IgD-negative memory B cell (primary cell): ENCODE measurements around the gene FOXP1. TPM values are rescaled to one million over a fixed set of nuclear protein-coding genes. Genes with fewer than 3 reads are reported as not detected.

Source experiments
- H3K27ac Mint-ChIP-seq, 3 donors: one replicate each; pipeline ENCODE4 v1.8.0; 2020 to 2022; ENCODE audit warnings: mild to moderate bottlenecking in 3 of 3, mixed read lengths in 3 of 3, moderate library complexity in 1 of 3
- H3K27me3 Mint-ChIP-seq: one replicate; pipeline ENCODE4 v1.8.0; 2021; ENCODE audit warnings: mixed read lengths
- H3K36me3 Mint-ChIP-seq: one replicate; pipeline ENCODE4 v1.8.0; 2020; ENCODE audit warnings: mild to moderate bottlenecking, mixed read lengths
- H3K4me1 Mint-ChIP-seq, 3 donors: one replicate each; pipeline ENCODE4 v1.8.0; 2020 to 2022; ENCODE audit warnings: mixed read lengths in 3 of 3, mild to moderate bottlenecking in 1 of 3
- H3K4me3 Mint-ChIP-seq, 4 donors: one replicate each; pipeline ENCODE4 v1.8.0; 2020 to 2022; ENCODE audit warnings: mild to moderate bottlenecking in 4 of 4, mixed read lengths in 4 of 4, moderate library complexity in 3 of 4
- H3K9me3 Mint-ChIP-seq, 3 donors: one replicate each; pipeline ENCODE4 v1.8.0; 2020 to 2021; ENCODE audit warnings: mixed read lengths in 3 of 3, mild to moderate bottlenecking in 1 of 3
- polyA plus RNA-seq: library from polyadenylated mRNA; unstranded; fragments of 300-500 nt; fragmentation: Illumina TruSeq; gene quantifications from one replicate; pipeline ENCODE4 v1.2.3, GENCODE V29; 2021

FOXP1 gene
- polyA plus RNA-seq, 1 donor from 2014 or later = 277 TPM

DNA sequence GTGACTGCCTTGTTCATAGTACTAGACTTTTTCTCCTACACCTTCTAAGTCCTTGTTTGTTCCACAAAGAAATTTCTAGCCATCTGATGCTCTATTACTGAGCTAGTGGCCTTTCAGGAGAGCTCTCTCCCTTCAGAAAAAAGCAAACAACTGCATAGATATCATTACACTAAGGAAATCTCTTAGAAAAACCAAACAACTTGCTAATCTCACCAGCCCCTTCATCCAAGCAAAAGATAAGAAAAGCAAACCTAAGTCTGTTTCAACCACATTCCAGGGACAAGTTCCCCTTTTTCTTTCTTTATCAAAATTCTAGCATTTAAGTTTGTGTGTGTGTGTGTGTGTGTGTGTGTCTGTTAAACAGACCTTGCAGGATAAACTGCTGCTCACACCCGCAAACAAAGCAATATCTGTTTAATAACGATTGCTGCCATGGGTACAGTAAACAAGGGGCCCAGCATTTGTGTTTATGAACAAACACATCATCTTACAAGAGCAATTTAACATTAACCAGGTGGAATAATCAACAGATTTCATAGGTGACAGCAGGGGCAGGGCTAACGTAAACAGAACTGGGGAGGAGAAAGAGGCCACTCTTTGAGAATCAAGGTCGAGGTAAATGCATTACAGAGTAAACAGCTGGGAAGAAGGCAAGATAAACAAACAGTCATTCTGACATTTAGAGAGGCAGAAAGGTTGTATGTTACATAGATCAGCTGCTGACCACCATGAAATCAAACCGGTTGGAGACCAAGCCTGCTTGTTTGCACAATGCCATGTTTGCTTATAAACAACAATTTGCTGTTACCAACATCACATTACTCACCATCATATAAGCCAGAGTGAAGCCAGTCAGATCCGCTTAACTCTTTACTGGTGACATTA, 375.1 kb downstream of the FOXP1 start:
- no peak overlapping the region for H3K4me3 Mint-ChIP-seq
- H3K27ac Mint-ChIP-seq = peak overlapping the region in 1 of 3 donors; percentile 61
- no peaks in the 10 kb centered on the region for H3K27me3 Mint-ChIP-seq
- H3K4me1 Mint-ChIP-seq = peaks cover 2 to 16% (median 13%) of the 10 kb centered on the region in 3 donors
- no peaks in the 10 kb centered on the region for H3K9me3 Mint-ChIP-seq
- H3K36me3 Mint-ChIP-seq = peaks cover 2% of the 10 kb centered on the region

DNA sequence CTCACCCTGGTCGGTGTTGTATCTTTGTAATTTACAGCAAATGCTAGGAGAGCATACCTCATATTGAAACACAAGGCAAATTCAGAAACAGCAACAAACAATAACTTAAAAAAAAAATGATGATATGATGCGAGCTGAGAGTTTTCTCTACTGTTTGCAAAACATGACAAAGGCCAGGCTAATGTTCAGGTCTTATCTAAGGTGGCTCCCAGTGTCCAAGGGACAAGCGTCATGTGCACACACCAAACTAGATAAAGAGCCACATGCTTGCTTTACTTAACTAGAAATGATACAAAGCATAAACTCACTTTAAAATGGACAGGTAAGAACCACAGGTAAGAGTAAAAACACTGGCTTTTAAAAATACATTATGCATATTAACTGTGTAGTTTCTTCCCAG, 375.9 kb downstream of the FOXP1 start:
- H3K27ac Mint-ChIP-seq = no peak overlapping the region
- H3K4me3 Mint-ChIP-seq = no peak overlapping the region
- peaks cover 2 to 19% (median 16%) of the 10 kb centered on the region in 3 donors for H3K4me1 Mint-ChIP-seq
- H3K36me3 Mint-ChIP-seq = peaks cover 2% of the 10 kb centered on the region
- no peaks in the 10 kb centered on the region for H3K9me3 Mint-ChIP-seq
- H3K27me3 Mint-ChIP-seq = no peaks in the 10 kb centered on the region

DNA sequence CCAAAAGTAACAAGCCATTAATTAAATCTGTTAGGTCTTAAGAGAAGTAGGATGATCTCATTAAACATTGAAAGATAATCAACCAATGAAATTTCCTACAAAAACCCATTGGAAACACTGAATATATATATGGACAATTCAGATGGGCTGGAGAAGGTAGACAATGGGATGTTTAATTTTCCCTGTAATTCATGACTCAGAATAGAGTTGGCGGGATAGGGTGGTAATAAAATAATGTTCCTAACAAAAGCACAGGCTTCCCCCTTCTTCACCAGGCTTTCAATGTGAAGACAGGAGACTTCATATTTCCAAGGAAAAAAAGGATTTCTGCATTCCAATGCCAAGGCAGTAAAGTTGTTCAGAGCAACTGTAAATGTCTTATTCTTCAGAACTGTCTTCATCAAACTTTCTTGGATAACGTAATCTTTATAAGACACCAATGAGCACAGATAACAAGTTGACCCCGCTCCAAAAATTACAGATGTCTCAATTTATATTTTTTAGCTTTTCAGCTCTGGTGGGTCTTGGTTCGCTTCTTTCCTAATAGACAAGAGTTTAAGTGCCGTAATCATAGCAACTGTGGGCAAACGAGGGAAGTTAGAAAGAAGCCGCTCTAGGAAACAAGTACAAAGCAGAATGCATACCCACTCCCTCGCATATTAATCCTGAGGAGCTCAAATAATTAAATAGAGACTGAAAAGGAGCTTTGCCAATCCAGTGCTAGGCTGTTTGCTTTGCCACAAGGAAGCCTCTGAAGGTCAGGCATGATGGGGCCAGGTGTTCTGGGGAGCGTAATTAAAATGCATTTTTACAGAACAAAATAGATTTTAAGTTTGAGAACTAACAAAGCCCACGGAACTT, 377.0 kb downstream of the FOXP1 start:
- no peaks in the 10 kb centered on the region for H3K36me3 Mint-ChIP-seq
- H3K4me3 Mint-ChIP-seq = no peak overlapping the region
- no peaks in the 10 kb centered on the region for H3K9me3 Mint-ChIP-seq
- H3K4me1 Mint-ChIP-seq = peaks cover 2 to 19% (median 16%) of the 10 kb centered on the region in 3 donors
- no peak overlapping the region for H3K27ac Mint-ChIP-seq
- no peaks in the 10 kb centered on the region for H3K27me3 Mint-ChIP-seq

DNA sequence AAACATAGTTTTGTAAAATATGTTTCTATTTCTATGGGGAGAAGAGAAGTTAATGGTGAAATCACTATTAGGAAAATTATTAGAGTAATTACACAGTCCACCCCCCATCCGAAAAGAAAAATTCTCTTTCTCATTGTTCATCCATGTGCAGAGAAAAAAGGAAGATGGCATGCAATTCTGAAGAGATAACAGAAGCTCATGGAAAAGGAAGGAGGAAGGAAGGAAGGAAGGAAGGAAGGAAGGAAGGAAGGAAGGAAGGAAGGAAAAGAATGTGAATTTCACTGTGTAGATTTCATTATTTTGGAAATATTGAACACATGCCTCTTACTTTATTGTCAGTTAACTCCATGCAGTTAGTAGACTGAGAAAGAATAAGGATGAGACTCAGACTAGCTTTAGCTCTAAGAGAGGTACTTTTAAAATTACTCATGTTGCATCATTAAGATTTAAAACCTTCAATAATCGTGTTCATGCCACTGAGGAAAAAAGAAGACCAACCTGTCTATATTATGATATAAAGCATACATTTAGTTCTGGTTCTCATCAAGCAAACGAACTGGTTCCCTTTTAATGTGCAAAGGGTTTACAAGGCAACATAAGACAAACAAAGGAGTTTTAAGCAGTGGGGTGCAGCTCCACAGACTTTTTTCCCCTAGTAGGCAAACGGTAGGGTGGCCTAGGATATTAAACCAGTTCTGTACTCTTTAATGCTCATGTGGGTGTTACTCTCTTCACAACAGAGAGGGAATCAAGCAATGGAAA, 379.6 kb downstream of the FOXP1 start:
- Mint-ChIP-seq H3K9me3 (no peaks in the 10 kb centered on the region), H3K4me3 (no peak overlapping the region), H3K36me3 (no peaks in the 10 kb centered on the region), H3K27ac (no peak overlapping the region), H3K4me1 (peaks cover 2 to 18% (median 12%) of the 10 kb centered on the region in 3 donors), H3K27me3 (no peaks in the 10 kb centered on the region)

DNA sequence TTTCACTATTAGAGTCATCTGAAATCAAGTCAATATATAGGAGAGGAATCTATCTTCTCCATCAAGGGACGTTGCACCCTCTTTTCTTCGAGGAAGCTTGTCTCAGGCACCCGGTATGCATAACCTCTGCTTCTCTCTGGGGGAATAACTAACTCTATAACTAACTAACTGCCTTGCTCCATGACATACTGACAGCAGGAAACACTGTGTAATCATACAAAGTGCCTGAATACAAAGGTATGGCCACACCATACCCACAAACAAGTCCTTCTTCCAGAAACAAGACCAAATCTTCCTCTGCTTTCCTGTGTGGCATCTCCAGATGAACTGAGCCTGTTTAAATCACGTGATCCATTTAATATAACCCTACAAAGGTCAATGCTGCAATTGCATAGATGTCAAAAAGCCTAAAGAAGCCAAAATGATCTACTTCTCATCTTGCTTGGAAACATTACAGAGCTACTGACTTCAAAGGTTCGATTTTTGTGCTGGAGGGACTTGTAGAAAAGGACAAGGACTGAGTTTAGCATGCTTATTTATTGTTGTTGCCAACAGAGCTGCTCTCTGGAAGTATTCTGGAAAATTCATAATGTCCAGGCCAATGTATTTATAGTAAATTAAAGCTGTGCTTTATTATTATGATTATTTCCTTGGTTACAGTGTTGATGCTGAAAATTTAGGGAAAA, 380.5 kb downstream of the FOXP1 start:
- H3K4me3 Mint-ChIP-seq = no peak overlapping the region
- no peak overlapping the region for H3K27ac Mint-ChIP-seq
- H3K27me3 Mint-ChIP-seq = no peaks in the 10 kb centered on the region
- peaks cover 0 to 11% (median 4%) of the 10 kb centered on the region in 3 donors for H3K4me1 Mint-ChIP-seq
- H3K9me3 Mint-ChIP-seq = no peaks in the 10 kb centered on the region
- no peaks in the 10 kb centered on the region for H3K36me3 Mint-ChIP-seq

DNA sequence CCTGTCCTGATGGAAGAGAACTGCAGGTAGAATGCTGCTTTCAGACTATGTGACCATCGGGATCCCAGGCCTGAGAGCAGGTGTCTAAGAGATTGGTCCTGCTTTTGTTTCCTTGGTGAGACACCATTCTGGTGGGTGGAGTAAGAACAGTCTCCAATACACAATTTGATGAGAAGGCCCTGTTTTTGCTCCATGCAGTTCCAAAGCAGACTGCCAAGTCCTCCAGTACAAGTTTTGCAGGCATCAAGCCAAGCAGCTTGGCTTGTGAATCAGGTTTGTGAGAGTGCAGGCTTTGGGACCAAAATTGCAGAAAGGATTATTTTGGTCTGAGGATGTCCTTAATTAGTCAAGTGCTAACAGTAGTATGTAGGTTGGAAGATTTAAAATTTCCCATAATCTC, 381.6 kb downstream of the FOXP1 start:
- Mint-ChIP-seq H3K4me1 (peaks cover 0 to 9% (median 4%) of the 10 kb centered on the region in 3 donors), H3K27ac (no peak overlapping the region), H3K36me3 (no peaks in the 10 kb centered on the region)

DNA sequence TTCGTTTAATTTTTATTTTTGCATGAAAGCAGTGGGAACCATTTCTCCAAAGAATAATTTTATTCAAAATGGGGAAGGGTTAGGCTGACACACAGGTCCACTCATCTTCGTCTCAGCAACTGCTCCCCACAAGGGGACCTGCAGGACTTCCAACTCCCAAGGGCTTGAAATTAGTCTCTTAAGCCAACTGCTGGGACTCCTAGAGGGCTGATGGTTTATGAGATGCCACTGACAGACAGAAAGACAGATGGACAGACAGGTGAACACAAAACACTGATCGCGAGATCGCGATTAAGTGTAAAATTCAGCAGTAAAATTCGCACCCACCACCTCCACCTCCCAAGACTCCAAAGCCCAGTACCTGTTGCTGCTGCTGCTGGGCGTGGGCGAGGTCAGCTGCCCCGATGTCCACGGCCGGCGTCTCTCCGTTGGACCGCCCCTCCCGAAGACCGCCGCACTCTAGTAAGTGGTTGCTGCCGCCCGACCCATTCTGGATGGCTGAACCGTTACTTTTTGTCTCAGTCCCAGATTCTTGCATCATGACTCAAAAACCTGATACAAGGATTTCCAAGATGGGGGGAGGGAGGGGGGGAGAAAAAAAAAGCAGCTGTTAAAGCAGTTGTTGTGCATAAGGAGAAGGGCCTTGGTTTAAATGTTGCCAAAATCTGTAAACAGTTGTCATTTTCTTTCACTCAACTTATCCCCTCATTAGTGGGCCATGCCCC, 385.5 kb downstream of the FOXP1 start:
- H3K9me3 Mint-ChIP-seq = no peaks in the 10 kb centered on the region
- no peaks in the 10 kb centered on the region for H3K36me3 Mint-ChIP-seq
- H3K27ac Mint-ChIP-seq = no peak overlapping the region
- H3K27me3 Mint-ChIP-seq = no peaks in the 10 kb centered on the region
- H3K4me1 Mint-ChIP-seq = peaks cover 0 to 5% (median 0%) of the 10 kb centered on the region in 3 donors
- H3K4me3 Mint-ChIP-seq = no peak overlapping the region

More for the DNA sequence above, 381.6 kb downstream of the FOXP1 start:
- H3K4me3 Mint-ChIP-seq = no peak overlapping the region
- no peaks in the 10 kb centered on the region for H3K27me3 Mint-ChIP-seq
- no peaks in the 10 kb centered on the region for H3K9me3 Mint-ChIP-seq

DNA sequence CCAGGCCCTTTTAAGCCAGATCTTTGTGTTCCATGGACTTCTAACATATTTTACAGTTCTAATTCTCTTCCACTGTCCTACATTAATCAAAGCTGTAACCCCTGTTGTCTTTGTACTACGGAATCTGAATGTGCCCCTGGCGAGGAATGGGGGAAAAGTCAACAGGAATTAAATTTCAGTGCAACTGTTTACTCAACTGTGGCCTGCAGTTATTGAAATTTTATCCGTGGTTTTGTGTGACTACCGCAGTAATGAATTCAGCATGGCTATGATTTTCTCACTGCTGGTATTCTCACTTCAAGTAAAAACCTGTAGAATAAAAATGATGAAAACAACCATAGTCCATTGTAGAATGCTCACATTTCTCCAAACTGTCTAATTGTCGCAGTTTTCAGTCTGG, 388.0 kb downstream of the FOXP1 start:
- H3K4me3 Mint-ChIP-seq = no peak overlapping the region
- peaks cover 0 to 4% (median 0%) of the 10 kb centered on the region in 3 donors for H3K4me1 Mint-ChIP-seq
- H3K9me3 Mint-ChIP-seq = no peaks in the 10 kb centered on the region
- no peaks in the 10 kb centered on the region for H3K36me3 Mint-ChIP-seq
- H3K27me3 Mint-ChIP-seq = no peaks in the 10 kb centered on the region
- H3K27ac Mint-ChIP-seq = no peak overlapping the region

DNA sequence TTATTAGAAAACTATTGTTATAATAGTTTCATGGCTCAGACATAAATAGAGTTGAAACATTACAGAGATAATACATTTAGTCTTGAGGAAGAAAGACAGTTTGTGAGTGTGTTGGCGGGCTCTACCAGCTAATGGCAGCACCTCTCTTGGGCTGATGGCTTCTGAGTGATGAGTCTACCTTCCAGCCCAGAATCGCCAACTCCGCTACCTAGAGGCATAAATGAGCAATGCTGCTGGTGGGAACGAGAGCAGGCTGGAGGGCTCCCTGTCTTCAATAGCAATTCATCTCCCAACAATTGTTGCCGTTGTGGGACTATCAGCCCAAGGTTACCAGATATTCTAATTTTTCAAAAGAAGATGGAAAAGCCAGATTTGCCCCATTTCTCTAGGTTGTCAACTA, 388.7 kb downstream of the FOXP1 start:
- Mint-ChIP-seq H3K36me3 (no peaks in the 10 kb centered on the region), H3K27ac (no peak overlapping the region), H3K4me1 (peaks cover 0 to 4% (median 0%) of the 10 kb centered on the region in 3 donors), H3K4me3 (no peak overlapping the region), H3K9me3 (no peaks in the 10 kb centered on the region), H3K27me3 (no peaks in the 10 kb centered on the region)

DNA sequence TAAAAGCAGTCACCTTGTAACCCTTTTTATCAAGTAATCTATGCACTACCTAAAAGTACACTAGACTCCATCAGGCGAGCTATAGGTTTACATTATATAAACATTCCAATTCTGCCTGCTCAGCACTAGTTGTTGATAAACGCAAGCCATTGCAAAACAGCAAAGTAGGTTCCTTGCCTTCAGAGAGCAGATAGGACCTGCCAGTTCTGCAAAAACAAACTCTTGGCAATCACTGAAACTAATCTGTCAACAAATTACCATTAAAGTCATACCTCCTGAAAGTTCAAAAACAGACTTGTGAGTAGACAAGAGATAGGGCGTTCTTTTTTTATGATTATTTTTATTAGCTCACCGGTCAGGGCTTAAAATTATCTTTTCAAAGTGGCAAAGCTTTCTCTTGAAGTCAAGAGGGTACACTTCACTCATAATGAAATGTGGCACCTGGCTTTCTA, 392.5 kb downstream of the FOXP1 start:
- Mint-ChIP-seq H3K27me3 (no peaks in the 10 kb centered on the region), H3K4me1 (peaks cover 0 to 4% (median 2%) of the 10 kb centered on the region in 3 donors), H3K9me3 (no peaks in the 10 kb centered on the region), H3K27ac (peak overlapping the region in 1 of 3 donors; percentile 31), H3K4me3 (no peak overlapping the region), H3K36me3 (no peaks in the 10 kb centered on the region)

DNA sequence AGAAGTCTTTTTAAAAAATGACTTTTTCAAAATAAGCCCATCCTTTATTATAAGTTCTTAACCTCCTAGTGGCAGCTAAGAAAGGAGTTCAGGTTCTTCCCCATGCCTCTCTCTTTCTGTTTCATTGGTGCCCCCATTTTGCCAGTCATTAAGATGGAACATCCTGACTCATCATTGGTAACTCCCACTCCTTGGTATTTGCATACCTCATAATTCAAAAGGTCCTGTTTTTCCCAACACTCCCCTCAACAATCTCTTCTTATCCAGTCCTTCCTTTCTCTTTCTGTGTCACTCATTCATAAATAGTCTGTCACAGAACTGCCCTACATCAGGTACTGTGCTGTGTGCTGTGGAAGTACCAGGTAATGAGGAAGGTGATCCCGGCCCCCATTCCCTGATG, 394.0 kb downstream of the FOXP1 start:
- H3K4me3 Mint-ChIP-seq = no peak overlapping the region
- H3K27ac Mint-ChIP-seq = no peak overlapping the region
- no peaks in the 10 kb centered on the region for H3K9me3 Mint-ChIP-seq
- H3K36me3 Mint-ChIP-seq = peaks cover 2% of the 10 kb centered on the region
- H3K27me3 Mint-ChIP-seq = no peaks in the 10 kb centered on the region
- peaks cover 2 to 14% (median 6%) of the 10 kb centered on the region in 3 donors for H3K4me1 Mint-ChIP-seq

DNA sequence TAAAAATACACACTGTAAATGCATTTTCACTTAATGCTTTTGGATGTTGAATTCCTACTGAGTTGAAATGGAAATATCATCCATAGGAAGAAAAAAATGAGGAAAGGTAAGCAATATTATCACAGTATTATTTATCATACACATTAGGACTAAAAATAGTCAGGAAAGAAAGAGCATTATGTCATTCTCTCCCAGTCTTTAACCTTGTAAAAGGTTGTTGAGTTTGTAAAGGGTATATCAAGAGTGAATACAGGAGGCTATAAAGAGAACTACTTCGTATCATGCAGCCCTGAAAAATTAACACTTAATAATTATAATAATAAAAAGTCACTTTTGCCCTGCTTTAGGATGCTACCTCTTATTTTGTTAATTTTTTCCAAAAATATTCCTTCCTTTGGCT, 395.8 kb downstream of the FOXP1 start:
- Mint-ChIP-seq H3K4me1 (peaks cover 13 to 23% (median 15%) of the 10 kb centered on the region in 3 donors), H3K27me3 (no peaks in the 10 kb centered on the region), H3K4me3 (no peak overlapping the region), H3K36me3 (peaks cover 2% of the 10 kb centered on the region), H3K27ac (no peak overlapping the region), H3K9me3 (no peaks in the 10 kb centered on the region)

DNA sequence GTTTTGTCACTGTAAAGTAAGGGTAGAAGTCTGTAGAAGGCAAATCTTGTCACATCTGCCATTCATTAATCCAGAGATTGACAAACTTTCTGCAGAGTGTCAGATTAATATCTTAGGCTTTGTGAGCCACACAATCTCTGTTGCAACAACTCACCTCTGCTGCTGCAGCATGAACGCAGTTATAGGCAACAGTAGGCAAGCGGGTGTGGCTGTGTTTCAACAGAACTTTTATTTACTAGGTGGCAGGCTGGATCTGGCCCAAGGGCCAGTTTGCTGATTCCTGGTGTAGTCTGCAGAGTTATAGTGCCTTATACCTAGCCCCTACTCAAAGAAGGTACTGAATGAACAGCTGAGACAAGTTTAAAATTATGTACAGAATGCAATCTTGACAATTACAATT, 396.7 kb downstream of the FOXP1 start:
- H3K36me3 Mint-ChIP-seq = peaks cover 2% of the 10 kb centered on the region
- peaks cover 13 to 23% (median 15%) of the 10 kb centered on the region in 3 donors for H3K4me1 Mint-ChIP-seq
- H3K4me3 Mint-ChIP-seq = no peak overlapping the region
- H3K27ac Mint-ChIP-seq = no peak overlapping the region
- no peaks in the 10 kb centered on the region for H3K27me3 Mint-ChIP-seq
- H3K9me3 Mint-ChIP-seq = no peaks in the 10 kb centered on the region
